Measurements from ENCODE around the gene GPR156. TPM values are rescaled to one million over a fixed set of nuclear protein-coding genes. Genes with fewer than 3 reads are reported as not detected.

The GPR156 gene
- total and polyA plus RNA-seq, 12 donors, result 0.04 to 0.23 (median 0.07) TPM; not detected in 7

DNA sequence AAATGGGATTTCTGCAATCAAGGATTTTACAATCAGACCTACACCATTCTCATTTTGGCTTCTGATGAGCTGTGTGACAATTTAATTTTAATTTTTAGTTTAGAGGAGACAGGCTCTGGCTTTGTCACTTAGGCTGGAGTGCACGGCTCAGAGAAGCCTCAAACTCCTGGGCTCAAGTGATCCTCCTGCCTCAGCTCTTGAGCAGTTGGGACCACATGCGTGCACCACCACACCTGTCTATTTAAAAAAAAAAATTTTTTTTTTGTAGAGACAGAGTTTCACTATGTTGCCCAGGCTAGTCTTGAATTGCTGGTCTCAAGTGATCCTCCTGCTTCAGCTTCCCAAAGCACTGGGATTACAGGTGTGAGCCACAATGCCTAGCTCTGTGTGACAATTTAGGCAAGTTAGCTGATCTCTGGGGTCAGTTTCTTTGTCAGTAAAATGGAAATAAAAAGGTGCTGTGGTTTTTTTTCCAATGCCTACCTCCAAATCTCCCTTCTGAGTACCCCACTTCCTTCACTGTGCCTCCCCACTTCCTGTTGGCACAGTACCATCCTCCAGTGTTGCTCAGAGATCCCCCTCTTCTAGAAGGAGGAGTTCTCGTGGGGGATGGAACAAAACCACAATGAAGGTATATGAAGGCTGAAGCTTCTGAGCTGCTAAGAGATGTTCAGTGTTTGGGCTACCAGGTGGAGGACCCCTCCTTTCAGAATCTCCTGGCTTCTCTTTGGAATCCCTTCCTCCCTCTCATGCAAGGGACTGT lies 136.7 kb downstream of the GPR156 start:
- no peak for TF ChIP-seq CTCF (IDR thresholded peaks at IDR 0.05)
- no peaks in the 10 kb centered on the region for H3K9me3 ChIP-seq
- no peak for ATAC-seq
- no peaks in the 10 kb centered on the region for H3K27me3 ChIP-seq
- H3K4me1 ChIP-seq, result peaks cover 0 to 22% (median 17%) of the 10 kb centered on the region in 9 donors
- H3K27ac ChIP-seq, result peak overlapping the region in 8 of 10 donors; percentile 13 to 73 (median 64)
- H3K4me3 ChIP-seq, result no peak overlapping the region
- intact Hi-C loops (cut with DNase I), result no loop called here
- WGBS, 2 donors, result 88% methylated on average over 3 of the region's 3 CpGs
- H3K36me3 ChIP-seq, result no peaks in the 10 kb centered on the region
- DNase-seq, result no peak

DNA sequence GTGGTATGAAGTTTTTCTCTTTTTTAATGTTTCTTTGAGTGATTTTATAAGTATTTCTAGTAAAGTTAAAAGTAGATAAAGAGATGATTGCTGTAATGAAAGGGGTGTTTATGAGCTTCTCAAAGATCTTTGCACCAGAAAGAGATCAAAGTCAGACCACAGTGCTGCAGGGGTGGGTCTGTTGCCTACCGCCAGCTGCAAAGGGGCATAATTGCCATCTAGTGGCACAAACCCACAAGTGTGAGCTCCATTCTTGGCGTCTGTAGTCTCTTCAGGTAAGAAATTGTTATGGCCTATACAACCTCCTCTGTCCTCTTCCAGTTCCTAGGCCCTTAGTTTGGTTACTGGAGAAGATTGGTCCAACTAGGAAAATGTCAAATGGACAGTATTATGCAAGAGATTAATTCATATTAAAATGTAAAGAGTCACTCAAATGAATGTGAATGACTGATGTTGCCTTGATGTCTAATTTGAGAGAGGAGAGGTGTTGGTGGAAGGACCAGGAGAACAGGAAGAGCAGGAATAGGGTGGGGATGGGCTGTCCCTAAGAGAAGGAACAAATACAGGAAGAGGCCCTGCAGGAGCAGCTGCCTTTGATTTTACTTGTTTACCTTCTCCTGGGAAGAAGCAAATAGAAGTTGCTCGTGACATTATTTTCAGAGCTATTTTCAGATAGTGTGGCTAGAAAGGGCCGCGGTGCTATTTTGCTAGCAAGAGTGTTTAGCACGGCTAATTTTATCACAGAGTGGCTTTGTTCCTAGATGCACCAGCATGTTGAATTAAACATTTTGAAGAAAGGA lies 137.8 kb downstream of the GPR156 start:
- Histone ChIP-seq H3K4me3 (no peak overlapping the region), H3K4me1 (peaks cover 0 to 21% (median 17%) of the 10 kb centered on the region in 9 donors), H3K27ac (peak overlapping the region in 9 of 10 donors; percentile 13 to 73 (median 59)), H3K27me3 (no peaks in the 10 kb centered on the region), H3K9me3 (no peaks in the 10 kb centered on the region), H3K36me3 (no peaks in the 10 kb centered on the region)
- intact Hi-C loops (cut with DNase I), result no loop called here
- ATAC-seq (peak in 5 of 8 donors; percentile 25 to 68 (median 67)), DNase-seq (no peak)
- peak in 2 of 9 donors; percentile 16 to 22 for TF ChIP-seq CTCF (IDR thresholded peaks at IDR 0.05)
- 38 to 44% methylated on average over 6 of the region's 6 CpGs for WGBS, 2 donors

- ATAC-seq (peak in 1 of 8 donors; percentile 15), DNase-seq (no peak)
- H3K27ac ChIP-seq, result no peak overlapping the region
- peaks cover 0 to 21% (median 17%) of the 10 kb centered on the region in 9 donors for H3K4me1 ChIP-seq
- intact Hi-C loops (cut with DNase I), result no loop called here
- H3K27me3 ChIP-seq, result no peaks in the 10 kb centered on the region
- no peaks in the 10 kb centered on the region for H3K9me3 ChIP-seq
- WGBS, 2 donors, result 72 to 76% methylated on average over 3 of the region's 3 CpGs
- H3K4me3 ChIP-seq, result no peak overlapping the region
- no peak for TF ChIP-seq CTCF (IDR thresholded peaks at IDR 0.05)
- no peaks in the 10 kb centered on the region for H3K36me3 ChIP-seq
These were observed 139.3 kb downstream of the GPR156 start for GRCh38 chr3:120145542-120146285.

GRCh38 chr3:120144267-120144666 lies 140.8 kb downstream of the GPR156 start:
- Histone ChIP-seq H3K4me3 (no peak overlapping the region), H3K9me3 (no peaks in the 10 kb centered on the region), H3K4me1 (peaks cover 0 to 21% (median 17%) of the 10 kb centered on the region in 9 donors), H3K27me3 (no peaks in the 10 kb centered on the region), H3K36me3 (no peaks in the 10 kb centered on the region), H3K27ac (no peak overlapping the region)
- ATAC-seq, result peak in 3 of 8 donors; percentile 22 to 70 (median 59)
- no peak for DNase-seq
- 19 to 42% methylated on average over 4 of the region's 4 CpGs for WGBS, 2 donors
- intact Hi-C loops (cut with DNase I), result no loop called here
- TF ChIP-seq CTCF (IDR thresholded peaks at IDR 0.05), result peak in 6 of 9 donors; percentile 8 to 43 (median 24)

Data from heart right ventricle (tissue), 16 donors.